GM21576 (cell line): ENCODE measurements around the gene MKLN1.

Experiments used
- ATAC-seq: cut with Tn5 transposase; IDR thresholded peaks from one replicate; pipeline ENCODE4 v1.9.1; 2021; ENCODE audit warnings: mild to moderate bottlenecking, moderate library complexity; ENCODE audit not compliant: unreplicated experiment

The MKLN1 gene

DNA sequence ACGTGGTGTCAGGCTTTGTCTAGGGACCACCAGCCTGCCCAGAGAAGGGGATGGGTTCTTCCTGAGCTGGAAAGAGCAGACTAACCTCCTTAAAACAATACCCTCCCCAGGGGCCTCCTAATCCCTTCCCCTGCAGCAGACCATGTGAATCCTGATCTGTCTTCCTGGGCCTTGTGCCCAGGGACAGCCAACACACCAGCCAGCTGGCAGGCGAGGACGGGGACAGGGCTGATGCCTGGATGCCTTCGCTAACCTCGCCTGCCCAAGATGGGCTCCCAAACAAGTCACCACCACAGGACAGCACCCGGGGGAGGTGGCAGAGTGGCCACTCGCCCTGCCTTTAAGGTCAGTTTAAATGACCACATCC, 211.1 kb downstream of the MKLN1 start:
- ATAC-seq: no peak

- ATAC-seq: no peak
Observed at GRCh38 chr7:131540491-131541162, 213.0 kb downstream of the MKLN1 start.

DNA sequence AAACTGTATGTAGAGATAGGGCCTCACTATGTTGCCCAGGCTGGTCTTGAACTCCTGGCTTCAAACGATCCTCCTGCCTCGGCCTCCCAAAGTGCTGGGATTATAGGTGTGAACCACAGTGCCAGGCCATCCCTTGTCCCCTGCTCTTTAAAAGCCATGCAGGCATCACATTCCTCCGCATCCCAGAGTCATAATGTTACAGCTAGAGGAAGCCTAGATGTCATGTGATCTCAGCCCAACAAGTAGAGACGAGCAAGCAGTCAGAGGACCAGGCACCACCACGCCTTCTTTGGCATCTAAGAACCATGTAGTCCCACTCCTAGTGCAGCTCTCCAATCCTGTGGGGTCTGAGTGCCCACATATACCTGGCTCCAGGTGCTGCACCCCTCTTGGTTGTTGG, 215.6 kb downstream of the MKLN1 start:
- ATAC-seq: no peak

GRCh38 chr7:131544021-131544420, 216.3 kb downstream of the MKLN1 start:
- no peak for ATAC-seq

DNA sequence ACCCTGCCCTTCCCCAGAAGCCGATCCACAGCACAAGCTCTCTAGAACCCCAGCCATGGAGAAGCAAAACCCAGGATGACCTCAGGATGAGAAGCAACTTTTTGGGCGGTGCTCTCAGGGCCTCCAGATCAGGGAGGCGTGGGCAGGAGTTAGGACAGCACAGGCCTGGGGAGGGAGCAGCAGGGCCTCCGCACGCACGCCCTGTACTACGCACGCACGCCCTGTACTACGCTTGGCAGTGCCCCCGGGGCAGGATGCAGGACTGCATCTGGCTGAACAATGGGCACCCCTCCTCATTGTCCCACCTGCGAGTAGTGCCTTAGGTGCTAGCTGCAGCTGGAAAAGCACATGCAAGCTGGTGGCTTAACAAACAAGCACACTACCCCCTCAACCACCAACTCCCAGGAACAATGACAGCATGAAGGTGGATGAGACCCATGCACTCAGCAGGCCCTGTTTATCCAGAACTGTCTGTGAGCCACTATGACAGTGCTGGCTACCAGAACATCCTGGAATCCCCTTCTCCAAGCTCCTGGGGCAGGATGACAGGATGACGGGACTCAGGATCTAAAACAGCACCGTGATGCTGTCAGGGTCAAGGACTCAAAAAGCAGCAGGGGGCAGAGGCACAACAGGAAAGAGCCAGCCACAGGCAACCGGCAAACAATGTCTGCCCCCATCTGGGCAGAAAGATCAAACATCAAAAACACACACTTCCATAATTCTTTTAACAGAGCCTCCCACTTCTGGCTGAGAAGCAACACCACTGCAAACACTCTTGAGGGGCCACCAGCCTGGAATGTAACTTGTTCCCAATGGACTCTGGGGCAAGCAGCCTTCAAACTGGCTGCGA, 217.0 kb downstream of the MKLN1 start:
- ATAC-seq: no peak

GRCh38 chr7:131546126-131546525, 218.4 kb downstream of the MKLN1 start:
- no peak for ATAC-seq
